ENCODE measurements around the gene TFF3. TPM values are rescaled to one million over a fixed set of nuclear protein-coding genes. Genes with fewer than 3 reads are reported as not detected.
A peak's percentile ranks its signal among the peaks of the same experiment; 100 is the strongest.

The TFF3 gene
- polyA plus RNA-seq, 3 donors = 0.07 TPM; not detected in 2

GRCh38 chr21:42288962-42289361, 26.2 kb downstream of the TFF3 start:
- Histone ChIP-seq H3K79me2 (ENCODE audit: insufficient read depth, low read length) (no peaks in the 10 kb centered on the region), H3K36me3 (replicated peaks in 1 of 2; ENCODE audit: control insufficient read depth in 1 of 2, insufficient read depth in 2 of 2, low read length in 2 of 2) (no peaks in the 10 kb centered on the region), H3K4me3 (replicated peaks in 1 of 3; ENCODE audit: low read depth in 2 of 3, low read length in 3 of 3) (no peak overlapping the region), H3K27me3 (ENCODE audit: control insufficient read depth in 2 of 2, insufficient read depth in 2 of 2, low read length in 2 of 2) (no peaks in the 10 kb centered on the region), H3K4me1 (ENCODE audit: control insufficient read depth in 1 of 2, insufficient read depth in 2 of 2, low read length in 2 of 2) (peaks cover 19 to 28% of the 10 kb centered on the region in 2 donors), H3K4me2 (replicated peaks; ENCODE audit: extremely low read depth, low read length, poor library complexity, severe bottlenecking) (no peak overlapping the region), H4K20me1 (ENCODE audit: insufficient read depth, low read length) (no peaks in the 10 kb centered on the region), H3K27ac (ENCODE audit: low read depth in 1 of 2, low read length in 2 of 2) (no peak overlapping the region), H3K9ac (ENCODE audit: insufficient read depth, low read length, poor library complexity, severe bottlenecking) (no peak overlapping the region), H2AFZ (ENCODE audit: insufficient read depth, low read depth, low read length, poor library complexity, severe bottlenecking) (no peak overlapping the region), H3K9me3 (replicated peaks in 1 of 2; ENCODE audit: control insufficient read depth in 1 of 2, insufficient read depth in 1 of 2, low read length in 2 of 2) (no peaks in the 10 kb centered on the region)
- 100% methylated on average over 1 of the region's 5 CpGs for WGBS (ENCODE audit: insufficient coverage)
- intact Hi-C loops (cut with micrococcal nuclease) = no loop called here
- H3K27me3 Mint-ChIP-seq (ENCODE audit: low read depth in 3 of 3) = peaks cover 0 to 3% (median 0%) of the 10 kb centered on the region in 3 donors
- peaks cover 0 to 7% (median 2%) of the 10 kb centered on the region in 7 donors for H3K9me3 Mint-ChIP-seq
- H3K36me3 Mint-ChIP-seq = peaks cover 16 to 33% of the 10 kb centered on the region in 2 donors
- H3K4me1 Mint-ChIP-seq = peaks cover 42% of the 10 kb centered on the region
- peak overlapping the region in 1 of 2 donors; percentile 20 for H3K4me3 Mint-ChIP-seq
- H3K27ac Mint-ChIP-seq = peak overlapping the region in 2 of 7 donors; percentile 15 to 47
- TF ChIP-seq, protein P1, sequence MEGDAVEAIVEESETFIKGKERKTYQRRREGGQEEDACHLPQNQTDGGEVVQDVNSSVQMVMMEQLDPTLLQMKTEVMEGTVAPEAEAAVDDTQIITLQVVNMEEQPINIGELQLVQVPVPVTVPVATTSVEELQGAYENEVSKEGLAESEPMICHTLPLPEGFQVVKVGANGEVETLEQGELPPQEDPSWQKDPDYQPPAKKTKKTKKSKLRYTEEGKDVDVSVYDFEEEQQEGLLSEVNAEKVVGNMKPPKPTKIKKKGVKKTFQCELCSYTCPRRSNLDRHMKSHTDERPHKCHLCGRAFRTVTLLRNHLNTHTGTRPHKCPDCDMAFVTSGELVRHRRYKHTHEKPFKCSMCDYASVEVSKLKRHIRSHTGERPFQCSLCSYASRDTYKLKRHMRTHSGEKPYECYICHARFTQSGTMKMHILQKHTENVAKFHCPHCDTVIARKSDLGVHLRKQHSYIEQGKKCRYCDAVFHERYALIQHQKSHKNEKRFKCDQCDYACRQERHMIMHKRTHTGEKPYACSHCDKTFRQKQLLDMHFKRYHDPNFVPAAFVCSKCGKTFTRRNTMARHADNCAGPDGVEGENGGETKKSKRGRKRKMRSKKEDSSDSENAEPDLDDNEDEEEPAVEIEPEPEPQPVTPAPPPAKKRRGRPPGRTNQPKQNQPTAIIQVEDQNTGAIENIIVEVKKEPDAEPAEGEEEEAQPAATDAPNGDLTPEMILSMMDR (IDR thresholded peaks at IDR 0.05) = no peak
- DNase-seq = no peak

GRCh38 chr21:42287193-42288083, 27.8 kb downstream of the TFF3 start:
- Histone ChIP-seq H3K27me3 (ENCODE audit: control insufficient read depth in 2 of 2, insufficient read depth in 2 of 2, low read length in 2 of 2) (no peaks in the 10 kb centered on the region), H3K9me3 (replicated peaks in 1 of 2; ENCODE audit: control insufficient read depth in 1 of 2, insufficient read depth in 1 of 2, low read length in 2 of 2) (no peaks in the 10 kb centered on the region), H3K9ac (ENCODE audit: insufficient read depth, low read length, poor library complexity, severe bottlenecking) (no peak overlapping the region), H3K4me1 (ENCODE audit: control insufficient read depth in 1 of 2, insufficient read depth in 2 of 2, low read length in 2 of 2) (peaks cover 19 to 28% of the 10 kb centered on the region in 2 donors), H3K4me2 (replicated peaks; ENCODE audit: extremely low read depth, low read length, poor library complexity, severe bottlenecking) (no peak overlapping the region), H3K4me3 (replicated peaks in 1 of 3; ENCODE audit: low read depth in 2 of 3, low read length in 3 of 3) (no peak overlapping the region), H3K36me3 (replicated peaks in 1 of 2; ENCODE audit: control insufficient read depth in 1 of 2, insufficient read depth in 2 of 2, low read length in 2 of 2) (no peaks in the 10 kb centered on the region), H3K79me2 (ENCODE audit: insufficient read depth, low read length) (no peaks in the 10 kb centered on the region), H4K20me1 (ENCODE audit: insufficient read depth, low read length) (no peaks in the 10 kb centered on the region), H2AFZ (ENCODE audit: insufficient read depth, low read depth, low read length, poor library complexity, severe bottlenecking) (no peak overlapping the region), H3K27ac (ENCODE audit: low read depth in 1 of 2, low read length in 2 of 2) (no peak overlapping the region)
- WGBS (ENCODE audit: insufficient coverage) = 93% methylated on average over 29 of the region's 36 CpGs
- Mint-ChIP-seq H3K9me3 (peaks cover 0 to 7% (median 2%) of the 10 kb centered on the region in 7 donors), H3K4me3 (no peak overlapping the region), H3K36me3 (peaks cover 20 to 38% of the 10 kb centered on the region in 2 donors), H3K27me3 (ENCODE audit: low read depth in 3 of 3) (peaks cover 0 to 3% (median 2%) of the 10 kb centered on the region in 3 donors), H3K4me1 (peaks cover 42% of the 10 kb centered on the region), H3K27ac (peak overlapping the region in 3 of 7 donors; percentile 12 to 64 (median 52))
- no peak for DNase-seq
- intact Hi-C loops (cut with micrococcal nuclease) = no loop called here
- TF ChIP-seq, protein P1 (IDR thresholded peaks at IDR 0.05) = no peak
